GM03348 (cell line): ENCODE data around the gene XAB2.
A peak's percentile ranks its signal among the peaks of the same experiment; 100 is the strongest.
"Not testable (repeated sequence)": the region's sequence is repeated elsewhere in the genome, so short reads cannot be mapped to it uniquely, and the experiment has no call there.

Source experiments
- DNase-seq: peaks from one replicate; pipeline ENCODE4 v3.0.0; 2012; ENCODE audit warnings: low spot score

Gene XAB2

DNA sequence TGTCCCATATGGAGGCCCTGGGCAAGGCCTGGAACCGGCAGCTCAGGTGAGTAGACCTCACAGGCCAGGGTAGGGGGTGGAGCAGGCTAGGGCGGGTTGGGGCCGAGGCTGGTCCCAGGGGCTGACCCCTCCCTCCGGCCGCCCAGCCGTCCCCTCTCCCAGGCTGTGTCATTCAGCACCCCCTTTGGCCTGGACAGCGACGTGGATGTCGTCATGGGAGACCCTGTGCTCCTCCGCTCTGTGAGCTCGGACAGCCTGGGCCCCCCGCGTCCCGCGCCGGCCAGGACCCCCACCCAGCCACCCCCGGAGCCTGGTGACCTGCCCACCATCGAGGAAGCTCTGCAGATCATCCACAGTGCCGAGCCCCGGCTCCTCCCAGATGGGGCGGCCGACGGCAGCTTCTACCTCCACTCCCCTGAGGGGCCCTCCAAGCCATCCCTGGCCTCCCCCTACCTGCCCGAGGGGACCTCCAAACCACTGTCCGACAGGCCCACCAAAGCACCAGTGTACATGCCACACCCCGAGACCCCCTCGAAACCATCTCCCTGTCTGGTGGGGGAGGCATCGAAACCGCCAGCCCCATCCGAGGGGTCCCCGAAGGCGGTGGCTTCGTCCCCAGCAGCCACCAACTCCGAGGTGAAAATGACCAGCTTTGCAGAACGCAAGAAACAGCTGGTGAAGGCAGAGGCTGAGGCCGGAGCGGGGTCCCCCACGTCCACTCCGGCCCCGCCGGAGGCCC, 17.6 kb downstream of the XAB2 start:
- DNase-seq = no peak

DNA sequence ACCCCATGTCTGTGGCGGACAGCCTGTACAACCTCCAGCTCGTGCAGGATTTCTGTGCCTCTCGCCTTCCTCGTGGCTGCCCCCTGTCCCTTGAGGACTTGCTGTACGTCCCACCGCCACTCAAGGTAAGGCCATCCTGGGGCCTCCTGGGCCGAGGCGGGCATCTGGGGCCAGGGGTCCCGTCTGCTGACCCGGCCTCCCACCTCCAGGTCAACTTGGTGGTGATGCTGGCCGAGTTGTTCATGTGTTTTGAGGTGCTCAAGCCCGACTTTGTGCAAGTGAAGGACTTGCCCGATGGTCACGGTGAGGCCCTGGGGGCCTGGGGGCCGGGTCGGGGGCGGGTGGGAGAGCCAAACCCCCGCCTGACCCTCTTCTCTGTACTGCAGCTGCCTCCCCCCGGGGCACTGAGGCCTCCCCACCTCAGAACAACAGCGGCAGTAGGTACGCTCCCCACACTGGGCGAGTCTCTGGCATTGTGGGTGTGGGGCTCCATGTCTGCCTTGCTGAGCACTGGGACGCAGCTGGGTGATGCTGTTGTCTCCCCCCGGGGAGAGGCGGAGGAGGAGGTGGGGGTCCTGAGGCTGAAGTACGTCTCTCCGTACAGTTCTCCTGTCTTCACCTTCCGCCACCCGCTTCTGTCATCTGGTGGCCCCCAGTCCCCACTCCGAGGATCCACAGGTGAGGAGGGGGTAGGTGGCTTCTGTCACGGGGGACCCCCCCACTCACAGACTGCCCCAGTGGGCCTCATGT, 18.7 kb downstream of the XAB2 start:
- DNase-seq = no peak

- no peak for DNase-seq
Observed at GRCh38 chr19:7607874-7608560, 21.3 kb downstream of the XAB2 start.

DNA sequence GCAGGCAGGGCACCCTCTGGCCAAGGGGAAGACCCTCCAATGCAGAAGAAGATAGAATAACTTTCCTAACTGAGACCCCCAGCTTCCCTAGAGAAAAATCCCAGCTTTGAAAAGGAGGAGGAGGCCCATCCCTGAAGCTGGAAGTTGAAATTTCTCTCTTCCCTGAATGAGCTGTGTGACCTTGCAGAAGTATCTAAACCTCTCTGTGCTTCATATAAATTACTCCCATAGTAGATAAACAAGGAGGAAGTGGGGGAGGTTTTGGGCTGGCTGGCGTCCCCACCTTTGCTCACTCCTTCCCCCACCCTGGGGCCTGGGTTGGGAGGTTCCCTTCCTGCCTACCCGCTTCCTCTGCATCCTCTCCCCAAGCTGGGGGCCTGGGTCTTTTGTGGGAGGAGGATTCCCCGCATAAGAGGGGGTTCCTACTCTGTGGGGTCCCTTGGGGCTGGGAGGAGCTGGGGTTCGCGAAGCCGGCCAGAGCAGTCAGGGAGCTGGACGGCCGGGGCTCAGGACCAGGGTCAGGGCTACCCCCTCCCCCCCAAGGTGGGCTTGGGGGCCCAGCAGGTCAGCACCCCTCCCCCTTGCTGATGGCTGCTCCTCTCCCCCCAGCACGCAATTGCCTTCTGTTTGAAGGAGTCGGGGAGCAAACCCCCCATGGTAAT, 22.0 kb downstream of the XAB2 start:
- no peak for DNase-seq

DNA sequence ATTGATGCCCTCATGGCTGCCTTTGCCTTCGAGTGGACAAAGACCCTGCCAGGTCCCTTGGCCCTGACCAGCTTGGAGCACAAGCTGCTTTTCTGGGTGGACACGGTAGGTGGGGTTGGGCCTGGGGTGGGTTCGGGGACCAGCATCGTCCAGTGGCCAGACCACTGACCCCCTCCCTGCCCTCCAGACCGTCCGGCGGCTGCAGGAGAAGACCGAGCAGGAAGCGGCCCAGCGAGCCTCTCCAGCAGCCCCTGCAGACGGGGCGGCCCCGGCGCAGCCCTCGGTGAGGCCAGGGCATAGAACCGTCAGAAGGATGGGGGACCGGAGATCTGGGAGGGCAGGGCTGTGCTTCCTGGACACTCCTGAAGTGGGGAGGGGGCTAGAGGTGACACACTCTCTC, 23.1 kb downstream of the XAB2 start:
- no peak for DNase-seq

GRCh38 chr19:7605490-7606222, 23.7 kb downstream of the XAB2 start:
- no peak for DNase-seq

- DNase-seq = no peak
Observed at GRCh38 chr19:7603919-7604318, 25.4 kb downstream of the XAB2 start.

GRCh38 chr19:7602935-7603497, 26.3 kb downstream of the XAB2 start:
- no peak for DNase-seq

GRCh38 chr19:7602240-7602934, 27.0 kb downstream of the XAB2 start:
- no peak for DNase-seq

- DNase-seq = no peak
Observed at GRCh38 chr19:7600721-7601120, 28.6 kb downstream of the XAB2 start.

DNA sequence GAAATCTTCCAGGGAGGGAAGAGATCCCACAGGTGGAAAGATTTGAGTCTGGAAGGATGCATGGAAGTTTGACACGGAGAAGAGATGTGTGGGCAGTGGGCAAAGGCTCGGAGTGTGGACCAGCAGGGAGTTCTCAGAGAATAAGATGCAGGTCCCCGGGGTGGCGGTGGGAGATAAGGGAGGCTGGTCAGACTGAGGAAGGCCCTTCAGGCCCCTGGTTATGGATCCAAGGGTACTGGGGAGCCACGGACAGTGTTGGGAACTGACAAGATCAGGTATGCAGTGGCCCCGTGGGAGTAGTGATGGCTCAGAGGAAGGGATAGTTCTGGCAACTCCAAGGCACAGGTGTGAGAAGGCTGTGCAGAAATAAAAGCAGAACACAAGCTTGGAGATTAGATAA, 31.2 kb downstream of the XAB2 start:
- no peak for DNase-seq

- DNase-seq = no peak
Observed at GRCh38 chr19:7597689-7598088, 31.7 kb downstream of the XAB2 start.

DNA sequence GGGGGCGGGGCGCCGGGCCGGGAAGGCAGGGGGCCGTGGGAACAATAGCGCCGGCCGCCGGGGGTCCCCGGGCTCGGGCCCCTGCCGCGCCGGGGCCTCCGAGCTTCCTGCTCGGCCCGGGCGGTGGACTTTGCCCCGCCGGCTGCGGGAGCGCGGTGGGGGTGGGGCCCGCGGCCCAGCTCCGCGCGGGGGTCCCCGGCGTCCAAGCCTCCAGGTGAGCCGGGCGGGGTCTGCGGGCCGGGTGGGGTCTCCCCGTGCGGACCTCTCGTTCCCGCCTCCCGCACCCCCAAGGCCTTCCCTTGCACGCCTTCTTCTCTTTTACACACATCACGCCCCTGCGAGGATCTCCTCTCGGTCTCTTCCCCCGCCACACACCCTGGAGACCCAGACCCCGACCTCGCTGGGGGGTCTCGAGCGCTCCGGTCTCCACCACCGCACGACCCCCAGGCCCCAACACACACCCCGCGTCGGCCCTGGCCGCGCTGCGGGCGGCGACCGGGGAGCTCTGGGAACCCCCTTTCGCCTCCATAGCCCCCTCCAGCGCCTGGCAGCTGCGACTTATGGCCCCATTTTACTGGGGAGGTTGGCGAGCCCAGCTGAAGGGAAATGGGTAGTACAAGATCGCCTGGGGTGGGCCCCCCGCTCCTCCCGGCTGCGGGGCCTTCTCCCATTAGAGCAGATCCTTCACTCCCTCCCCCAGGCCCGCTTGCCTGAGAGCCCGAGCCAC, 33.0 kb downstream of the XAB2 start:
- DNase-seq = no peak

GRCh38 chr19:7595466-7596133, 33.7 kb downstream of the XAB2 start, which contains the start of gene CAMSAP3:
TSS of gene CAMSAP3 (plus strand) at chr19:7595863. CDS start at chr19:7596003, 140 bp downstream.
- DNase-seq = peak; percentile 26

DNA sequence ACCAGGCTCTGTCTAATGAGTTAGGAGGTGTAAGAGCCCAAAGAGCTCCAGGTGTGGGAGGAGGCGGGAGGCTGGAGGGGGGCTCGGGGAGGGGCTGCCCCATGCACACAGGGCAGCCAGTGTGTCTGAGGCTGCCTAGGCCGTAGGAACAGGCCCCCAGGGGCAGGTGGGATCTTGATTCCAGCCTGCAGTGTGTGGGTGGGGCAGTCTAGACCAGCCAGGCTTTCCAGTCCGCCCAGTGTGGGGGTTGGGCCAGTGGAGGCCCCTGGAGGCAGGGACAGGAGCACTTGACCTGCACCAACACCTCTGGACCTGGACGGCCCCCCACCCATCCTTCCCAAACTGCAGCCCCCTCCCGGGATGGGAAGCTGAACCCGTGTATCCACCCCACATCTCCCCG, 39.1 kb downstream of the XAB2 start:
- no peak for DNase-seq

DNA sequence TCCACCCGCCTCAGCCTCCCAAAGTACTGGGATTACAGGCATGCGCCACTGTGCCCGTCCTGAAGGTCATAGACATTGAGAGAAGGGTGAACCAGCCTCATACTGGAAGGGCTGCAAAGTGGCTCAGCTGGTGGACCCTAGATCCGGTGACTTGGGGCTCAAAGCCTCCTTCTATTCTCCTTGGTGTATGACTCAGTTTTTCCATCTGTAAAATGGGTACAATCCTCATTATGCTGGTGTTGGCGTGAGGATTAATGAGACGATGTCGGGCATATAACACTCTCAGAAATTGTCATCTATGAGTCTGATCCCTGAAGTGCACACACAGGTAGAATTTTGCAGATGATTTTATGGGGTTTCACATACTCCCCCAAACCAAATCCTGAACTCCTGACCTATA, 39.5 kb downstream of the XAB2 start:
- DNase-seq = no peak

DNA sequence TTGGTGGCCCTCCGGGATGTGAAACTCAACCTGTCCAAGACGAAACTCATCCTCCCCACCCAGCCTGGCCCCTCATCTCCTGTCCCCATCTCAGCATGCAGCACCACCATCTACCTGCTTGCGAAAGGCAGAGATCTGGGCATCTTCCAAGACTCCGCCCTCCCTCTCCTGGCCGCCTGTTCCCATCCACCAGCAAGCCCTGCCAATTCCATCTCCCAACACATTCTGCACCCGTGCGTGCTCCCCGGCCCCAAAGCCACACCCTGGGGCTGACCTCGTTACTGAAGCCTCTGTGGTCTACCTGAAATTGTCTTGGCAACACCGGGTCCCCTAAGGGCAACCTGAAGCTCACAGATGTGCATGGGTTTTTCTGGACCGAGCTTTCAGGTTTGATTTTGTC, 46.9 kb downstream of the XAB2 start:
- DNase-seq = no peak

DNA sequence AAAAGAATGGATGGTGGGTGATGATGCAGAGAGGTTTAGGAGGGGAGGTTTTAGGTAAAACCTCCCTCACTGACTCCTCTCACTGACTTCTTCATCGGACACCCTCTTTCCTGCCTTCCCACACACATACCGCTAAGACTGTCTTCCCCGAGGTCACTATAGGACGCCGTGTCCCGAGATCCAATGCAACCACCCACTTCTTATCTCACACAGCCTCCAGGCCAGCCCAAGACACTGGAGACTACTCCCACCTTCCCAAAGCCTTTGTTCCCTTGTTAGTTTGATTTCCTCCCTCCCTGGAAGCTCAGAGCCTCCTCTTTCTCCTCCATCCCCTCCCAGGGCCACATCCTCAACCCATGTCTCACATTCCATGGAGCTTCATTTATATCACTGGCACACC, 50.2 kb downstream of the XAB2 start:
- no peak for DNase-seq

- no peak for DNase-seq
Observed at GRCh38 chr19:7578127-7578526, 51.2 kb downstream of the XAB2 start.

GRCh38 chr19:7577422-7577821, 51.9 kb downstream of the XAB2 start:
- DNase-seq = not testable (repeated sequence)
